NT2/D1 (cell line): Measurements from ENCODE around the gene PTPRQ.

Experiments used
- DNase-seq: peaks from one replicate; pipeline ENCODE4 v3.0.0-alpha.2; 2011; ENCODE audit warnings: low read depth, low spot score
- H3K27me3 ChIP-seq: 2 replicates; pipeline ENCODE4 v1.6.0; 2011; ENCODE audit warnings: mild to moderate bottlenecking; ENCODE audit not compliant: insufficient read length, insufficient read depth
- H3K36me3 ChIP-seq: 2 replicates; pipeline ENCODE4 v1.6.1; 2011; ENCODE audit warnings: mild to moderate bottlenecking, low read length, mixed read lengths; ENCODE audit not compliant: insufficient read depth, insufficient read length
- H3K4me1 ChIP-seq: 2 replicates; pipeline ENCODE4 v1.5.1; 2011; ENCODE audit not compliant: insufficient read depth, insufficient read length
- H3K4me3 ChIP-seq: 2 replicates; pipeline ENCODE4 v1.5.1; 2011; ENCODE audit warnings: low read depth; ENCODE audit not compliant: insufficient read length
- H3K9ac ChIP-seq: 2 replicates; pipeline ENCODE4 v1.6.0; 2011; ENCODE audit warnings: low read depth; ENCODE audit not compliant: insufficient read length
- H3K9me3 ChIP-seq: 2 replicates; pipeline ENCODE4 v1.5.1; 2011; ENCODE audit warnings: mild to moderate bottlenecking, low read length; ENCODE audit not compliant: insufficient read depth
- SUZ12 ChIP-seq: IDR thresholded peaks from 2 replicates; pipeline ENCODE4 v1.6.1; 2011; ENCODE audit not compliant: insufficient read length, insufficient read depth; ENCODE audit errors: extremely low read depth
- YY1 ChIP-seq: IDR thresholded peaks from 2 replicates; pipeline ENCODE4 v1.6.1; 2011; ENCODE audit not compliant: insufficient read length, insufficient read depth
- ZNF274 ChIP-seq: IDR thresholded peaks from 2 replicates; pipeline ENCODE4 v1.6.1; 2011; ENCODE audit warnings: mild to moderate bottlenecking, low read depth, low read length

Gene PTPRQ

DNA sequence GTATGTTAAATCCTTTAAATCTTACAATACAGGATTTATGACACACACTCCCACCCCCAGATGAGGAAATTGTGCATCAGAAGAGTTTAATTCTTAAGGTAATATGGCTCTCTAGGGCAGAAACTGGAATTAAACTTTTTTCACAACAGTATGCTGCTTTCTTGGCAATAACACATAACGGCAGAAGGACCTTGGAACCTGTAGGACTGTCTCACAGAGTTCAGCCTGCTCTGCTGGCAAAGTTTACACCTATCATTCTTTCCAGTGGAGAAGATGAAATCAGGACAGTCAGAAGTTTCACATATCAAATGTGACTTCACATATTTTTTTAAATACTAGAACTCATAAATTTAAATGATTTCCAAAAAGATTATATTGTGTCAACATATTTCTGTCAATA lies 232.8 kb downstream of the PTPRQ start:
- H3K4me3 ChIP-seq: no peak overlapping the region
- no peaks in the 10 kb centered on the region for H3K27me3 ChIP-seq
- no peaks in the 10 kb centered on the region for H3K36me3 ChIP-seq
- no peak overlapping the region for H3K9ac ChIP-seq
- DNase-seq: no peak
- H3K4me1 ChIP-seq: no peaks in the 10 kb centered on the region
- H3K9me3 ChIP-seq: no peaks in the 10 kb centered on the region
- TF ChIP-seq ZNF274 (no peak), YY1 (no peak)

DNA sequence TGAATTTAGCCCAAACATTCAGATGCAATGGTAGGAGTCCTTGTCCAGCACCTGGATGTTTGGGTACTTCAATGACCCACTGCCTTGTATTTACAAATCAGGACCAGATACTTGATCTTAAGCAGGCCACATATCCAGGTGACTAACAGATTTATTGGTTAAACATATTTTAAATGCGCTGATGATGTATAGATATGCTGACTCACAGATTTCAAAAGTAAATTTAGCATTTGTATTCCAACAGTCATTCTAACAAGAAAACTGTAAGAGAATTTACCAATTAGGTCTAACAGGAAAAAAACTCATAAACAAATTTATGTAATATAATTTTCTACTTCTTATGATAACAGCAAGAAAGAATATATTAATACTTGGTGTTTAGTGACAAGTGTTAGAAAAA lies 234.0 kb downstream of the PTPRQ start:
- H3K27me3 ChIP-seq: no peaks in the 10 kb centered on the region
- H3K36me3 ChIP-seq: no peaks in the 10 kb centered on the region
- no peaks in the 10 kb centered on the region for H3K9me3 ChIP-seq
- H3K9ac ChIP-seq: no peak overlapping the region
- no peak for DNase-seq
- no peak overlapping the region for H3K4me3 ChIP-seq
- no peaks in the 10 kb centered on the region for H3K4me1 ChIP-seq
- TF ChIP-seq YY1: no peak
- TF ChIP-seq ZNF274: no peak
- TF ChIP-seq SUZ12: no peak

DNA sequence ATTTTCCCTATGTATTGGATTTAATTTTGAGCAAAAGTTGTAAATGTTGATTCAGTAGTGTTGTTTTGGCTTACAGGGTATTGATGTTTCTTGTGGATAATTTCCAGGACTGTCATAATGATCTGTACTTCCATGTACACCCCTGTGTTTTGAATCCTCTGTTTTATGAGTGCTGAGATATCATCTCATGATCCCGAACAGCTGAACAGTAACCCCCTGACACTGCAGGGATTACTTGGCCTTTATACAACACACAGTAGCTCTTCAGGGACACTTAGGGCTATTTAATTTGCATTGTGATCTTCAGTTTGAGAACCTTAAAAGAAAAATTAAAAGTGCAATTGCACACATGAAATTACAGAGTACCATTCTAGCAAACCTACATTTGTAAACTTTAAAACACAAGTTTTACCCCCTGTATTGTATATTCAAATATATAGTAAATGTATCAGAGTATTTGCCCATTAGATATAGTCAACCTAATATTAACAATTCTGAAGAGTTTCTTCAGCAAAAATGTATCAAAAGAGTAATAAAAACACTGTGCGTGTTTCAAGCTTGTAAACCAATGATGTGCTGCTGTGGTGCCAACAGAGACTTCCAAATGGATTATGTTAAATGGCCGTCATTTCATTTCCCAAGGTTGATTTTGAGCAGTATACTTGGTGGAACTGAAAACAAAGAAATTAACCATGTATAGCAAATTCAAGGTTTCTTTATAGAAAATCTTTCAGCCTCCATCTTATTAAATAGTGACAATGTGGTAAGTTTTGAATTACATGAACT lies 235.5 kb downstream of the PTPRQ start:
- H3K9me3 ChIP-seq: no peaks in the 10 kb centered on the region
- no peaks in the 10 kb centered on the region for H3K27me3 ChIP-seq
- no peaks in the 10 kb centered on the region for H3K4me1 ChIP-seq
- no peak for DNase-seq
- no peaks in the 10 kb centered on the region for H3K36me3 ChIP-seq
- TF ChIP-seq SUZ12 (no peak), YY1 (no peak), ZNF274 (no peak)
- H3K4me3 ChIP-seq: no peak overlapping the region
- no peak overlapping the region for H3K9ac ChIP-seq

DNA sequence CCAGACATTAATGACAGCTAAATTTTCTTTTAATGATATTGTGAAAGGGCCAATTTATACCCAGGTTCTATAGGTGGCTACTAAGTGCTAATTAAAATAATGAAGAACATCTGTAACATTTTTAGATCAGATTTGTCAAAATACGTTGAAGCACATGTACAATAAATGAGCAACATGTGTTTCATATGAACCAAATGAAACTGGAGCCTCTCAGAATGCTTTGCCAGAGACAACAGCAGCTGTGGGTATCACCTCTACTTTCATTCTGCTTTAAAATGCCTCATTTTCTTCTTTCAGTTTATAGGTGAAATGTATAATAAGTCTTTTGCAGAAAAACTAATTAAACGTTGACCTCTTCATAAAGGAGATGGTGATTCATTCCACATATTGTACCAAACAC lies 237.3 kb downstream of the PTPRQ start:
- Histone ChIP-seq H3K27me3 (no peaks in the 10 kb centered on the region), H3K36me3 (no peaks in the 10 kb centered on the region), H3K9ac (no peak overlapping the region), H3K4me3 (no peak overlapping the region), H3K4me1 (no peaks in the 10 kb centered on the region), H3K9me3 (no peaks in the 10 kb centered on the region)
- TF ChIP-seq YY1 (no peak), SUZ12 (no peak), ZNF274 (no peak)
- DNase-seq: no peak

DNA sequence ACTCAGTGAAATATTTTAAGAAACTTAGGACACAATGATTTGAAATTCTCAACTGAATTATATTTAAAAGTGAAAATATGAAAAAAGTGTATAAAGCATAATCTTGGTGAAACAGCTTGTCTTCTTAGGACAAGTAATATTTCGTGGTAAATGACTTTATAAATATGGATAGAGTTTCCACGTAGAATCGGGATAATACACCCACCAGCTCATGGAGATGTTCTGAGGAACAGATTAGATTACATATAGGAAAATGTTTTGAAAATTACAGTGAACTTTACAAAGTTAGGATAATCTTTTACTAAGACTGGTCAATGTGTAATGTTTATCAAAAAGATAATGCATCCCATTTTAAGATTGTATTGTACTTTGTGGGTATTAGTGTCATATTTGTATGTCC lies 237.8 kb downstream of the PTPRQ start:
- no peak overlapping the region for H3K9ac ChIP-seq
- no peaks in the 10 kb centered on the region for H3K4me1 ChIP-seq
- TF ChIP-seq YY1 (no peak), ZNF274 (no peak), SUZ12 (no peak)
- H3K9me3 ChIP-seq: no peaks in the 10 kb centered on the region
- no peak overlapping the region for H3K4me3 ChIP-seq
- H3K27me3 ChIP-seq: no peaks in the 10 kb centered on the region
- H3K36me3 ChIP-seq: no peaks in the 10 kb centered on the region
- no peak for DNase-seq

DNA sequence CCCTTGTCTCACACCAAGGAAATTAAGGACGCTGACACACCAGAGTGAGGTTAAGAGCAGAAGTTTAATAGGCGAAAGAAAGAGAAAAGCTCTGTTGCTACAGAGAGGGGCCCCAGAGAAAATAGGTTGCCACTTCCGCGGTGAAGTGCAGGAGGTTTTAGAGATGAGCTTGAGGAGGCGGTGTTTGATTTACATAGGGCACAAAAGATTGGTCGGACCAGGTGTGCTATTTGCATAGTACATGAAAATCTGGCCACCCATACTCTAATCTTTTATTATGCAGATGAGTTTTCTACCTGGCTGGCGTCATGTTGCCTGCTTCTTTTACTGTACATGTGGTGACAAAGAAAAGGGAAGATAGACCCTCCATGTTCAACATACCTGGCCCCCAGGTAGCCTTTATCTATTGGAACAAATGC lies 240.1 kb downstream of the PTPRQ start:
- Histone ChIP-seq H3K4me1 (no peaks in the 10 kb centered on the region), H3K4me3 (no peak overlapping the region), H3K36me3 (no peaks in the 10 kb centered on the region), H3K9ac (no peak overlapping the region), H3K9me3 (no peaks in the 10 kb centered on the region), H3K27me3 (no peaks in the 10 kb centered on the region)
- no peak for TF ChIP-seq ZNF274
- no peak for TF ChIP-seq YY1
- no peak for TF ChIP-seq SUZ12
- no peak for DNase-seq

DNA sequence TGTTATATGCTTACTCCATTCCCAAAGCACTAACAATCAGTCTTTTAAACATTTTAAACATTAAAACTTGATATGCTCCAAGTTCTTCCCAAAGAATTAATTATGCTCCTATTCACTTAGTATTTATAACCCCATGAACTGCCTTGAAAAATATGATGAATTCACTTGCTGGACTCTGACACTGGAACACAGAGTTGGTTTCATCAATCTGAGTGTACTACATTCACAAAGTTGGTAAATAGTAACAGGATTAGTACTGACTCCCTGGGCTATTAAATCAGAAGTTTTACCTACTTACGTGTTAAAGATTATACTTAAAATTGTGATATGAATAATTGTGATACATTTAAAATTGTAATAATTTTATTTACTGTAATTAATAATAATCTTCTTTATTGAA lies 246.1 kb downstream of the PTPRQ start:
- Histone ChIP-seq H3K4me3 (no peak overlapping the region), H3K4me1 (no peaks in the 10 kb centered on the region), H3K27me3 (no peaks in the 10 kb centered on the region), H3K9ac (no peak overlapping the region), H3K9me3 (no peaks in the 10 kb centered on the region), H3K36me3 (no peaks in the 10 kb centered on the region)
- TF ChIP-seq YY1 (no peak), ZNF274 (no peak), SUZ12 (no peak)
- no peak for DNase-seq
